ENCODE data around the gene CDH4.

GRCh38 chr20:61441537-61441936 lies 189.5 kb downstream of the CDH4 start:
- TF ChIP-seq CTCF (IDR thresholded peaks at IDR 0.05; ENCODE audit: borderline replicate concordance, extremely low read depth, low read length, poor library complexity, severe bottlenecking) (no peak), EZH2 (IDR thresholded peaks at IDR 0.05; ENCODE audit: borderline replicate concordance, low read depth, low read length, severe bottlenecking) (no peak)
